Stimulated activated CD4-positive, alpha-beta T cell treated with anti-CD3 and anti-CD28 coated beads, Interleukin-12 subunit alpha, Interleukin-12 subunit beta, amount 100 ng/mL, for 48 hours (primary cell): ENCODE measurements around the gene ASPHD2.
A peak's percentile ranks its signal among the peaks of the same experiment; 100 is the strongest.

Experiments used
- DNase-seq, 3 donors: peaks; one replicate each; pipeline ENCODE4 v3.0.0-alpha.2; 2020; ENCODE audit warnings: low read depth in 2 of 3, low spot score in 1 of 3

The ASPHD2 gene

GRCh38 chr22:26446808-26447515 lies 17.9 kb downstream of the ASPHD2 start:
- no peak for DNase-seq

- no peak for DNase-seq
These were observed 18.7 kb downstream of the ASPHD2 start for GRCh38 chr22:26447584-26448329.

- DNase-seq = no peak
These were observed 19.3 kb downstream of the ASPHD2 start for GRCh38 chr22:26448334-26448733.

- DNase-seq = no peak
These were observed 19.9 kb downstream of the ASPHD2 start for GRCh38 chr22:26448941-26449340.

- DNase-seq = no peak
These were observed 21.6 kb downstream of the ASPHD2 start for GRCh38 chr22:26450453-26451185.

- DNase-seq = no peak
These were observed 23.4 kb downstream of the ASPHD2 start for GRCh38 chr22:26452236-26453016.

GRCh38 chr22:26453216-26453615 lies 24.2 kb downstream of the ASPHD2 start:
- DNase-seq = no peak

- no peak for DNase-seq
These were observed 24.9 kb downstream of the ASPHD2 start for GRCh38 chr22:26453812-26454500.

GRCh38 chr22:26457661-26458272 lies 28.7 kb downstream of the ASPHD2 start:
- no peak for DNase-seq

- no peak for DNase-seq
These were observed 31.1 kb downstream of the ASPHD2 start for GRCh38 chr22:26460202-26460601.

- peak in 2 of 3 donors; percentile 16 to 31 for DNase-seq
These were observed 32.2 kb downstream of the ASPHD2 start for GRCh38 chr22:26461188-26461810.

GRCh38 chr22:26462051-26462450 lies 33.0 kb downstream of the ASPHD2 start:
- DNase-seq = no peak

GRCh38 chr22:26462641-26463040 lies 33.6 kb downstream of the ASPHD2 start:
- no peak for DNase-seq

GRCh38 chr22:26463101-26463661 lies 34.1 kb downstream of the ASPHD2 start:
- no peak for DNase-seq

- DNase-seq = no peak
These were observed 34.6 kb downstream of the ASPHD2 start for GRCh38 chr22:26463688-26464087.

GRCh38 chr22:26464312-26464711 lies 35.3 kb downstream of the ASPHD2 start:
- DNase-seq = no peak

GRCh38 chr22:26466196-26466595 lies 37.1 kb downstream of the ASPHD2 start:
- no peak for DNase-seq

GRCh38 chr22:26470807-26471206 lies 41.7 kb downstream of the ASPHD2 start:
- no peak for DNase-seq

GRCh38 chr22:26471522-26471921 lies 42.5 kb downstream of the ASPHD2 start:
- DNase-seq = no peak
